Kidney tubule cell (primary cell): ENCODE measurements around the gene GRHPR.
A peak's percentile ranks its signal among the peaks of the same experiment; 100 is the strongest.
"Not testable (repeated sequence)": the region's sequence is repeated elsewhere in the genome, so short reads cannot be mapped to it uniquely, and the experiment has no call there.

Experiments used
- DNase-seq: peaks from one replicate; pipeline ENCODE4 v3.0.0-alpha.2; 2018; ENCODE audit warnings: low spot score

The GRHPR gene

DNA sequence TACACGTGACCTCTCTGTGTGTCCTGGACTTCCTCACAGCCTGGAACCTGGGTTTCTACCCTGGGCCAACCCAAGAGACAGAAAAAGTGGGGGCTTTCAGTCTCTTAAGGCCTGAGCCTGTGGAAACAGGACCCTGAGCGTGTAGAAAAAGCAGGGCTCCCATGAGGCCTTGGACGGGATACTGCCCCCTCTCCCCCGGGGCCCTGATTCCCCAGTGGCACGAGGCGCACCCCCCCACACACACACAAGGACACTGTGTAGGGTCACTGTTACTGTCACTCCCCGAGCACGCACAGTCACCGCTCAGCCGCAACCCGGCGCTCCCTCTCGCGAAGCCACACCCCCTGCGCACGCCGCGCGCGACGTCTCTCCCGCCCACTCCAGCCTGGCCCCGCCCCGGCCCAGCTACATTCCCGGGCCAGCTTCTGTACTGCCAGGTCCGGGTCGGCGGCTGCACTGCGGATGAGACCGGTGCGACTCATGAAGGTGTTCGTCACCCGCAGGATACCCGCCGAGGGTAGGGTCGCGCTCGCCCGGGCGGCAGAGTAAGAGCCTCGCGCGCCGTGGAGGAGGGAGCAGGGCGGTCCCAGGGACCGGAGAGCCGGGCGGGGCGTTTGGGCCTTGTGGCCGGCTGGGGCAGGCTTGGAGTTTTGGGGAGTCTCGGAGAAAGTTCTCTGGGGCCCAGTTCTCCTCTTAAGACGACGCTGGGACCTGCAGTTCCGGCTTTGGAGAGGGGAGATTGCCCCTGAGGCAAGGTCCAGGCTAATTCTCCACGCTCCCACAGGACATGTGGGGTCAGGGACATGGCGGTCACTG lies at the start of gene GRHPR:
GRHPR (plus strand) TSS at position 408 of the 816 bp plus-strand sequence; CDS start at position 463, 55 bp downstream.
- peak; percentile 90 for DNase-seq

DNA sequence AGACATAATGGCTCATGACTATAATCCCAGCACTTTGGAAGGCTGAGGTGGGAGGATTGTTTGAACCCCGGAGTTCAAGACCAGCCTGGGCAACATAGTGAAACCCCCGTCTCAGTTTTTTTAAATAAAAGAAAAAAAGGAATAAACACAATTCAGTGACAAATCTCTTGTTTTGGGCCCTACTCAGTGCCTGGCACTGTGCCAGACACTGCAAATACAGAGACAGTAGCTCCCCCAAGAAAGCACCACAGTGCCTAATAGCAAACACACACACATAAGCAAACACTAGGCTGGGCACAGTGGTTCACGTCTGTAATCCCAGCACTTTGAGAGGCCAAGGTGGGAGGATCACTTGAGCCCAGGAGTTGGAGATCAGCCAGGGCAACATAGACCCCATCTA lies 49.7 kb upstream of the GRHPR start:
- DNase-seq, result no peak

- no peak for DNase-seq
These were observed 48.9 kb upstream of the GRHPR start for GRCh38 chr9:37373621-37374020.

DNA sequence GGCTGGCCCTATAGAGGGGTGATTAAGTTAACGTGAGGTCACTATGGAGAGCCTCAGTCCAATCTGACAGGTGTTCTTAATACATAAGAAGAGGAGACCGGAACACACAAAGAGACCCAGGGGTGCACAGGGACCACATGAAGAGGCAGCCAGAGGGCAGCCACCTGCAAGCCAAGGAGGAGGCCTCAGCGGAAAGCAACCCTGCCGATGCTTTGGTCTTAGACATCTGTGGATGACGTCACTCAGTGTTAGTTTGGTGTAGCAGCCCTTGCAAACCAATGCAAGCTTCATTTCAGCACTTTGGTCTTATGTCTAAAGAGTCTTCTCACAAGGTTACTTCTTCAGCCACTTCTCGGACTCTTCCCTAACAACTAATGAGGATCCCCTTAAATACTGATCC lies 47.6 kb upstream of the GRHPR start:
- DNase-seq, result no peak

GRCh38 chr9:37377688-37378612 lies 44.5 kb upstream of the GRHPR start:
- no peak for DNase-seq

GRCh38 chr9:37378613-37379004 lies 43.9 kb upstream of the GRHPR start:
- DNase-seq, result no peak

- DNase-seq, result no peak
These were observed 42.7 kb upstream of the GRHPR start for GRCh38 chr9:37379835-37380234.

DNA sequence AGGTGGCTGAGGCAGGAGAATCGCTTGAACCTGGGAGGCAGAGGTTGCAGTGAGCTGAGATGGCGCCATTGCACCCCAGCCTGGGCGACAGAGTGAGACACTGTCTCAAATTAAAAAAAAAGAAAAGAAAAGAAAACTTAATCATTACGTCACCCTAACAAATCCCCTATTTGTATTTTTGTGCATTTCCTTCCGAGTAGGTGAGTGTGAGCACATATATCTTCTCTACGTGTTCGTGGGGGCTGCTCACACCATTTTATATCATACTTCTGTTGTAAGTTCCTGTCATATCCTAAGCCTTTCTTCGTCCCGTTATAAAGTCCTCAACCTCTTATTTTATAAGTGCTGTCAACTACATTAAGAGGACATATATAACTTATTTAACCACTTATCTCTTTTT lies 41.9 kb upstream of the GRHPR start:
- no peak for DNase-seq

DNA sequence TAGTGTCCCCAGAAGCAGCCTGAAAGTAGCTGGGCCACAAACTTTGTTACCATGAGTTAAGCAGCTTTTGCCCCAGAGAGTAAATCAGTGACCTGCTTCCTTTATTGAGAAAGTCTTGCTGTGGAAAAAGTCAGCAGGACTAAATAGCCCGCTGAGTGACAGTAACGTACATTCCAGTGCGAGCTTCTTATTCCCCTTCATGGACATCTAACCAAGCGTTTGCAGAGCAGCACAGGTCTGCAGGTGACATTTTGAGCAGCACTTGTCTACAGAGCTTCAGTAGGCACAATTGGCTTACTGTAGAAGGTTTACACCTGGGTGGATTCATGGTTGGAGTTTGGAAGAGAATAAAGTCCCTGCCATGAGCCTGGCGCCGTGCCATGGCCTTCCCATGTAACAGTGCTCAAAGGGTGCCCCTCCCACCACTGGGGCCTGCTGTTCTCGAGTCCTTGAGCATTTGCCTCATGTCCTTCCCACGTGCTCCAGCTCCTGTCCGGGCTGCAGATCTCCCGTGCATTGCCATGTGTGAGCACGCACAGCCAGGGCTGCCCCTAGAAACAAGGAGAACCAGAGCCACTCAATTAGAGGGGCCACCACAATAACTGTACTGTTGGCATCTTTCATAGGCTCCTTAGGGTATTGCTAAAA lies 41.3 kb upstream of the GRHPR start:
- no peak for DNase-seq

- DNase-seq, result no peak
These were observed 40.1 kb upstream of the GRHPR start for GRCh38 chr9:37382161-37382981.

DNA sequence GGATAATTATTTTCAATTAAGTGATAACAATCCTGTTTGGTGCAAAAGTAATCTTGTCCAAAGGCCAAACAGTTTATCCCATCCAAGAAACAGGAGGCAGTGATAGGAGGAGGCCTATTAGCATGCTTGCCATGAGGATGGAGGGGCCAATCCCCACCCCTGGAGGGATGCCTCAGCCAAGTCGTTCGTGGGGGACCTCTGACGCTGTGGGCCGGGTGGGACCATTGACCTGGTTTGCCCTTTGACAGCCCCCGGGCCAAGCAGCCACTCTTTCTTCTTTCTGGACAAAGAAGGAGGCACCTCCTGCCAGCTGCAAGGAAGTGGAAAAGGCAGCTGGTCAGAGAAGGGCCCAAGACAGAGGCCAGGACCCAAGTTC lies 39.5 kb upstream of the GRHPR start:
- no peak for DNase-seq

- DNase-seq, result no peak
These were observed 39.1 kb upstream of the GRHPR start for GRCh38 chr9:37383393-37383792.

DNA sequence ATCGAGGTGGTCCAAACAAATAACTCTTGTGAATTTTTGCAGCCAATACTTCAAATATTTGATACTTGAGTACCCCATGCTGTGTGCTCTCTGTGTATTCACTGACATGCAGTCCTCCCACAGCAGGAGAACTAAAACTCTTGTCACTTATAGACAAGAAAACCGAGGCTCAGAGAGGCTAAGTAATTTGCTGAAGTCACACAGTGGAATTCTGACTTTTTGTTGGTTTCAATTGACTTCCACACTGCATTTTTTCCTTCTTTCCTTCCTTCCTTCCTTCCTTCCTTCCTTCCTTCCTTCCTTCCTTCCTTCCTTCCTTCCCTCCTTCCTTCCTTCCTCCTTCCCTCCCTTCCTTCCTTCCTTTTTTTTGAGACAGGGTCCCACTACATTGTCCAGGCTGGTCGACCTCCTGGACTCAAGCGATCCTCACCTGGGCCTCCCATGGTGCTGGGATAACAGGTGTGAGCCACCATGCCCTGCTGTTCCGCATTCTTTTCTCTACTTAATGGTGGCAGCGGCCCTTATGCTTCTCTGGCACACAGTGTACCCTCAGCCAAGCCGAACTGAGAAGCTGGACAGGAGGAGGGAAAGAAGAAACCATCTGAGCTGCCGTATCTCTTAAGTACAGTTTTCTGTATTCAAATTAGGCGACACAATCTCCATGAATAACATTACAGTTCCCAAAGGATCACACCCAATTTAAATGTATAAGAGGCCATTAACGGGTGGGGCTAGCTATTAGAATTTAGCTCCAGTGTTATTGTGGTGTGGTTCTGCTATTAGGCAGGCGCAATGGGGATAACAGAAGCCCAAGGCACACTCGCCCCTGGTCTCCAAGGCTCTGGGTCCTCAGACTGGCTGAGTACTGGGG lies 38.4 kb upstream of the GRHPR start:
- DNase-seq, result no peak

DNA sequence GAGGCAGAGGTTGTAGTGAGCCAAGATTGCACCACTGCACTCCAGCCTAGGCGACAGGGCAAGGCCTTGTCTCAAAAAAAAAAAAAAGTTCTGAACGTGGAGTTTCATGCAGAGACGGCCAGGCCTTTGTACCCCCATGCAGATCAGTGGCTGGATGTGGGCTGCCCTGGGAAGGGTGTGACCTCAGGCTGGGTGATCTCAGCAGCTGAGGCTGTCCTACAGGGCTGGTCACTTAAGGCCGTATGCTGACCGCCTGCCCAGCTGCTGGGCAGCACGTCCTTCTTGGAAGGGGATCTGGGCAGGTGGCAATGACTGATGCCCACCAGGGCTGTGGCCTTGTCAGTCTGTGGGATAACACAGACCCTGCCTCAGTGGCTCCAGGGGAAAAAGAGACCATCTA lies 37.2 kb upstream of the GRHPR start:
- DNase-seq, result no peak

- no peak for DNase-seq
These were observed 35.5 kb upstream of the GRHPR start for GRCh38 chr9:37386988-37387387.

GRCh38 chr9:37390759-37391158 lies 31.7 kb upstream of the GRHPR start:
- DNase-seq, result peak; percentile 41

DNA sequence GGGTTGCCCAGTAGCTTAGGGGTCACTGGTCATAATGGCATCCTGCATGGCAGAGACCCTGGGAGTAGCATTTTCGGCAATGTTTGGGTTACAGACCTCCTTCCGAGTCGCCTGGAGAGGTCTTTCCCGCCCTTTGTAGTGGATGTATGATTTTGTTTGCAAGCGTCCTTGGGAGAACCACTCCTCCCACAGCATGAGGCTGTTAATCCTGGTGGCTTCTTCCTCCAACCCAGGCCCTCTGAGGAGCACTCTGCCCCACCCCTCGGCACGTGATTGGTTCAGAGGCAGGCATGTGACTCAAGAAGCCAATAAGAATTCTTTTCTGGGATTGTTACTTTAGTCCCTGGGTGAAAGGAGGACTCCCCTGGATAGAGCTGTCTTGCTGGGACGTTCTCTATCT lies 30.2 kb upstream of the GRHPR start:
- DNase-seq, result no peak

GRCh38 chr9:37395229-37395628 lies 27.3 kb upstream of the GRHPR start:
- no peak for DNase-seq

GRCh38 chr9:37395663-37396062 lies 26.8 kb upstream of the GRHPR start:
- no peak for DNase-seq

DNA sequence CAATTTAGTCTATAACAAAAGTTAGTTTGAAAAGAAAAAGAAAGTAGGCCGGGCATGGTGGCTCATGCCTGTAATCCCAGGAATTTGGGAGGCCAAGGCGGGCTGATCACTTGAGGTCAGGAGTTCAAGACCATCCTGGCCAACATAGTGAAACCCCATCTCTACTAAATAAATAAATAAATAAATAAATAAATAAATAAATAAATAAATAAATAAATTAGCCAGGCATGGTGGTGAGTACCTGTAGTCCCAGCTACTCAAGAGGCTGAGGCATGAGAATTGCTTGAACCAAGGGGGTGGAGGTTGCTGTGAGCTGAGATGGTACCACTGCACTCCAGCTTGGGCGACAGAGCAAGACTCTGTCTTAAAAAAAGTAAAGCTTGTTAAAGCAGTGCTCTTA lies 24.5 kb upstream of the GRHPR start:
- DNase-seq, result not testable (repeated sequence)
